Mesenchymal stem cell (in vitro differentiated cells and primary cell): Measurements from ENCODE around the gene NUP210.

Experiments used
- DNase-seq: peaks from one replicate; pipeline ENCODE4 v3.0.0-alpha.2; 2013
- H2AFZ ChIP-seq: one replicate; pipeline ENCODE4 v1.6.1; 2013; ENCODE audit warnings: low read depth, mild to moderate bottlenecking, control low read depth, inconsistent platforms, low read length, moderate library complexity
- H2AK5ac ChIP-seq: 2 replicates; pipeline ENCODE4 v1.6.1; 2013; ENCODE audit warnings: low read length, moderate library complexity, mild to moderate bottlenecking, inconsistent platforms; ENCODE audit not compliant: severe bottlenecking
- H2BK120ac ChIP-seq: one replicate; pipeline ENCODE4 v1.6.1; 2013; ENCODE audit warnings: low read depth, mild to moderate bottlenecking, inconsistent platforms, low read length, moderate library complexity
- H2BK12ac ChIP-seq, 2 experiments: one replicate each; pipeline ENCODE4 v1.6.1; 2013; ENCODE audit warnings: inconsistent platforms in 2 of 2, low read length in 2 of 2, mild to moderate bottlenecking in 2 of 2, moderate library complexity in 2 of 2, control low read depth in 1 of 2
- H2BK15ac ChIP-seq: one replicate; pipeline ENCODE4 v1.6.1; 2013; ENCODE audit warnings: mild to moderate bottlenecking, low read depth, inconsistent platforms; ENCODE audit not compliant: poor library complexity, severe bottlenecking
- H2BK5ac ChIP-seq: 2 replicates; pipeline ENCODE4 v1.6.1; 2013; ENCODE audit warnings: low read depth, mild to moderate bottlenecking, low read length, control low read depth, inconsistent platforms; ENCODE audit not compliant: poor library complexity, severe bottlenecking
- H3K14ac ChIP-seq, 2 experiments: one replicate each; pipeline ENCODE4 v1.6.1; 2013; ENCODE audit warnings: inconsistent platforms in 2 of 2, low read length in 2 of 2, control low read depth in 1 of 2, mild to moderate bottlenecking in 1 of 2, moderate library complexity in 1 of 2
- H3K18ac ChIP-seq, 2 experiments: one replicate each; pipeline ENCODE4 v1.6.1; 2013; ENCODE audit warnings: inconsistent platforms in 2 of 2, low read length in 2 of 2, control low read depth in 1 of 2, low read depth in 1 of 2, mild to moderate bottlenecking in 1 of 2
- H3K23ac ChIP-seq, 2 experiments: one replicate each; pipeline ENCODE4 v1.6.1; 2013; ENCODE audit warnings: inconsistent platforms in 2 of 2, low read length in 2 of 2, mild to moderate bottlenecking in 2 of 2, moderate library complexity in 2 of 2, control low read depth in 1 of 2
- H3K27ac ChIP-seq: 2 replicates; pipeline ENCODE4 v1.5.1; 2013; ENCODE audit warnings: mild to moderate bottlenecking, moderate library complexity, low read length, control low read depth, inconsistent platforms; ENCODE audit not compliant: poor library complexity, severe bottlenecking
- H3K27me3 ChIP-seq, 2 experiments: 2 replicates each; pipeline versions ENCODE4 v1.6.1 to v1.7.0; 2013; ENCODE audit warnings: low read length in 2 of 2, mild to moderate bottlenecking in 2 of 2, moderate library complexity in 2 of 2, control low read depth in 1 of 2, inconsistent platforms in 1 of 2; ENCODE audit not compliant: control insufficient read depth in 1 of 2, insufficient read depth in 1 of 2
- H3K36me3 ChIP-seq, 2 experiments: 2 replicates each; pipeline versions ENCODE4 v1.6.1 to v1.7.0; 2013; ENCODE audit warnings: low read length in 2 of 2, control low read depth in 1 of 2, inconsistent platforms in 1 of 2, low read depth in 1 of 2, mild to moderate bottlenecking in 1 of 2; ENCODE audit not compliant: insufficient read depth in 2 of 2, control insufficient read depth in 1 of 2
- H3K4ac ChIP-seq, 2 experiments: one replicate each; pipeline ENCODE4 v1.6.1; 2013; ENCODE audit warnings: inconsistent platforms in 2 of 2, low read length in 2 of 2, mild to moderate bottlenecking in 2 of 2, moderate library complexity in 2 of 2, control low read depth in 1 of 2, low read depth in 1 of 2
- H3K4me1 ChIP-seq: 2 replicates; pipeline ENCODE4 v1.6.1; 2013; ENCODE audit warnings: low read depth, low read length, control low read depth; ENCODE audit not compliant: control insufficient read depth, insufficient read depth
- H3K4me2 ChIP-seq: 2 replicates; pipeline ENCODE4 v1.6.1; 2013; ENCODE audit warnings: low read length, mild to moderate bottlenecking, inconsistent platforms; ENCODE audit not compliant: poor library complexity, severe bottlenecking
- H3K4me3 ChIP-seq, 2 experiments: 2 replicates each; pipeline versions ENCODE4 v1.5.1 to v1.7.0; 2013; ENCODE audit warnings: low read length in 2 of 2, mild to moderate bottlenecking in 2 of 2, control low read depth in 1 of 2, low read depth in 1 of 2; ENCODE audit not compliant: insufficient read depth in 1 of 2
- H3K79me1 ChIP-seq: replicated peaks from 2 replicates; pipeline ENCODE4 v1.6.1; 2013; ENCODE audit warnings: mild to moderate bottlenecking, control low read depth, low read length, inconsistent platforms; ENCODE audit not compliant: poor library complexity, severe bottlenecking
- H3K9ac ChIP-seq: 2 replicates; pipeline ENCODE4 v1.7.0; 2013; ENCODE audit warnings: mild to moderate bottlenecking, low read length, moderate library complexity
- H3K9me3 ChIP-seq: 2 replicates; pipeline ENCODE4 v1.7.0; 2013; ENCODE audit warnings: mild to moderate bottlenecking, low read length; ENCODE audit not compliant: control insufficient read depth
- H4K8ac ChIP-seq: one replicate; pipeline ENCODE4 v1.6.1; 2013; ENCODE audit warnings: inconsistent platforms, mild to moderate bottlenecking, low read length, moderate library complexity
- H4K91ac ChIP-seq: one replicate; pipeline ENCODE4 v1.6.1; 2013; ENCODE audit warnings: mild to moderate bottlenecking, low read length, inconsistent platforms
- WGBS: methylation state at CpG from one replicate; pipeline ENCODE4 v1.1.7; 2013; ENCODE audit warnings: mixed read lengths; 5-methylcytosine and 5-hydroxymethylcytosine counted together

The NUP210 gene

DNA sequence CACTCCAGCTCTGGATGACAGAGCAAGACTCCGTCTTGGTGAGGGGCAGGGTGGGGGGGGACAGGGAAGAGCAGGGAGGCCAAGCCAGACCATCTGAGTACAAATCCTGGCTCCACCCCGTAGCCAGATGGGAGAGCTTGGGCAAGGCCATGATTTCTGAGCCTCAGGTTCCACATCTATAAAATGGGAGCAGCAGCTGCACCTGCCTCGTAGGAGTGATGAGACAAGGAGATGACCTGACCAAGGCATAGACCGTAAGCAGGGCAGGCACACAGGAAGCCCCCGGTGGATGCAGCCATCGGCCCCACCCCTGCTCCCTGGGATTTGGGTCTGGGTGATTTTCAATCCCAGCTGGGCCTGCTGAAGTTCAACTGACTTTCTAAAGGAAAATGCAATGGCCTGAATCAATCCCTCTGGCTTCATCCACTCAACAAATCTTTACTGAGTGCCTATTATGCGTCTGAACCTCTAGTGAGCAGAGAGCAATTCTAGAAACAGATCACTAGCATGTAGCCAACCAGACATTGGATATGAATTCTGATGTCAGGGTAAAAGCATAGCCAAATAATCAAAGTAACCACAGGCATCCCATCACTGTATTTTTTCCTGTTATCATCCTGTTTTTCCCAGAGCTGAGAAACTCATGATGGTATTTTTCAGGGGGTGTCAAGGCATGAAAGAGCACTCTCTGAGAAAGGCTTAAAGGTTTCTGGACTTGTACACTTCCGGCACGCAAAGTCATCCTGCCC is 141.2 kb downstream of the NUP210 start:
- no peak overlapping the region for H3K9ac ChIP-seq
- no peak overlapping the region for H2BK120ac ChIP-seq
- H3K9me3 ChIP-seq = peaks cover 4% of the 10 kb centered on the region
- peaks cover 12% of the 10 kb centered on the region for H3K4me1 ChIP-seq
- H3K4me2 ChIP-seq = no peak overlapping the region
- no peak overlapping the region for H2AK5ac ChIP-seq
- H2AFZ ChIP-seq = no peak overlapping the region
- no peaks in the 10 kb centered on the region for H3K79me1 ChIP-seq
- H3K36me3 ChIP-seq = no peaks in the 10 kb centered on the region
- H4K8ac ChIP-seq = no peak overlapping the region
- H3K23ac ChIP-seq = no peak overlapping the region
- H3K4ac ChIP-seq = no peak overlapping the region
- H3K14ac ChIP-seq = no peak overlapping the region
- peak; percentile 4 for DNase-seq
- no peak overlapping the region for H3K27ac ChIP-seq
- no peak overlapping the region for H3K4me3 ChIP-seq
- H2BK5ac ChIP-seq = no peak overlapping the region
- H4K91ac ChIP-seq = no peak overlapping the region
- WGBS = 91% methylated on average over 9 of the region's 9 CpGs
- H2BK12ac ChIP-seq = no peak overlapping the region
- no peak overlapping the region for H2BK15ac ChIP-seq
- no peak overlapping the region for H3K18ac ChIP-seq
- H3K27me3 ChIP-seq = peaks cover 73 to 81% of the 10 kb centered on the region in 2 experiments

DNA sequence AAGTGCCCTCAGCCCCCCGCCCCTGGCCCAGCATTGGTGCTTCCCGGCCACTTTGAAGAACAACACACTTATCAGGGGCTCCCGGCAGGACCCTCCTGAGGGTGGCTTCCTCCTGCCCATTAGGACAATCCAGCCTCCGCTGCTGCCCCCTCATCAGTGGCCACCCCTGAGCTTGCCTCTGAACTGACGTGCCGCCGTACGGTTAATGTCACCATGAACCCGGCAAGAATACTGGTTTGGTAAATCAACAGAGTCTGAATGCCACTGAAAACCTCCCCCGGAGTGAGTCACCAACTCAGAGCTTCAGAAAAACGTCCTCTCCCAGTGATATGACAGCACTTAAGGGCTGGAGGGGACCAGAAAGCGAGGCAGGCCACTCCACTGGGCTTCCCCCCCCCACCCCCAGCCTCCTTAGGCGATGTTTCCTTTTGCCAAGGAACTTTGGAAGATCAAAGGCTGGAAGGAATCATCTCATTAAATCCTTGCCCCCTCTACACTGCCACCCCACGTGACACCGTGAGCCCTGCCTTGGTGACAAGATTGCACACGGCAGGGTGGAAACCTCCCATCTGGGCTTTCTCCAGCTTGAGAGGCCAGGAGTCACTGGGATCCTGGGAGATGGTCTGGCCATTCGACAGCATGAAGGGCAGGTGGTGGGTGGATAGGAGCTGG is 142.1 kb downstream of the NUP210 start:
- 33% methylated on average over 17 of the region's 17 CpGs for WGBS
- H4K91ac ChIP-seq = no peak overlapping the region

DNA sequence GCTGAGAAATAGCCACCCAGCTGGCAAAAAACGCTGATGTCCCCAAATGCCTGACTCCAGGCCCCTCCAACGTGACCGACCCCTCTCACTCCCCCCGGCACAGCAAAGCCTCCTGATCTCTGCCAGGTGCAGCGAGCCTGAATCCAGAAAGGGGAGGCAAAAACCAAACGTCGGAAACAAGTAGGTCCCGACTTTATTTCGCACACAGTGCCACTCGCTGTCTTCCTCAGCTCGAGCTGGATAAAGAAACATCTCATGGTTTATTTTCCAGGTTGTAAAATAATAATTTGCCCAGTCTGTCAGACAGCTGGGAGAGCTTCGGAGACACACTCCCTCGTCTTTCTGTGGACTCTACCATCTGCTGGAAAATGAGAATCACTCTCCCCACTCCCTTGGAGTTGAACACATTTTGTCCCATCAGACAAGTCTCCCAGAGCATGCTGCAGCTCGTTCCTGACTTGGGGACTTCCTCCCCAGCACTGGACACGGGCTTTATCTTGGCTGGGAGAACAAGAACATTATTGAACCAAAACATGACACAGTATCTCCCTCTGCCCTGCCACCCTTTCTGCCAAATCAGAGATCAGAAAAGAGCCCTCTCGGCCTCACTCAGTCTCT is 142.8 kb downstream of the NUP210 start:
- WGBS = 55% methylated on average over 16 of the region's 16 CpGs
- no peaks in the 10 kb centered on the region for H3K36me3 ChIP-seq
- H3K27me3 ChIP-seq = peaks cover 76 to 80% of the 10 kb centered on the region in 2 experiments
- no peak overlapping the region for H3K4ac ChIP-seq
- no peak overlapping the region for H2AFZ ChIP-seq
- no peak overlapping the region for H2BK5ac ChIP-seq
- H3K14ac ChIP-seq = no peak overlapping the region
- no peak overlapping the region for H3K18ac ChIP-seq
- no peak overlapping the region for H2BK15ac ChIP-seq
- H3K27ac ChIP-seq = no peak overlapping the region
- H3K79me1 ChIP-seq = no peaks in the 10 kb centered on the region
- no peak overlapping the region for H2AK5ac ChIP-seq
- H3K9me3 ChIP-seq = no peaks in the 10 kb centered on the region
- H2BK120ac ChIP-seq = no peak overlapping the region
- H3K4me2 ChIP-seq = no peak overlapping the region
- H3K4me3 ChIP-seq = no peak overlapping the region
- H3K4me1 ChIP-seq = peaks cover 9% of the 10 kb centered on the region
- H3K23ac ChIP-seq = no peak overlapping the region
- DNase-seq = no peak
- H4K8ac ChIP-seq = no peak overlapping the region
- H4K91ac ChIP-seq = no peak overlapping the region
- no peak overlapping the region for H2BK12ac ChIP-seq
- no peak overlapping the region for H3K9ac ChIP-seq

More for the DNA sequence above, 142.1 kb downstream of the NUP210 start:
- H3K4ac ChIP-seq = no peak overlapping the region
- peak overlapping the region in 1 of 2 experiments; percentile 11 for H3K4me3 ChIP-seq
- H2BK15ac ChIP-seq = no peak overlapping the region
- no peak overlapping the region for H3K4me2 ChIP-seq
- H2BK12ac ChIP-seq = no peak overlapping the region
- no peak overlapping the region for H2AK5ac ChIP-seq
- no peak overlapping the region for H3K14ac ChIP-seq
- H3K27ac ChIP-seq = no peak overlapping the region
- no peak overlapping the region for H3K18ac ChIP-seq
- H3K36me3 ChIP-seq = no peaks in the 10 kb centered on the region
- H3K79me1 ChIP-seq = no peaks in the 10 kb centered on the region
- no peak overlapping the region for H3K9ac ChIP-seq
- DNase-seq = peak; percentile 14
- peaks cover 74 to 77% of the 10 kb centered on the region in 2 experiments for H3K27me3 ChIP-seq
- no peak overlapping the region for H4K8ac ChIP-seq
- no peak overlapping the region for H2BK5ac ChIP-seq
- H3K9me3 ChIP-seq = no peaks in the 10 kb centered on the region
- H2AFZ ChIP-seq = no peak overlapping the region
- peaks cover 12% of the 10 kb centered on the region for H3K4me1 ChIP-seq
- H3K23ac ChIP-seq = no peak overlapping the region
- H2BK120ac ChIP-seq = no peak overlapping the region
